Sigmoid colon (tissue), 7 donors: ENCODE results near the gene ERVW-1. TPM values are rescaled to one million over a fixed set of nuclear protein-coding genes. Genes with fewer than 3 reads are reported as not detected.

ENCODE experiments used
- DNase-seq: peaks from one replicate; pipeline ENCODE4 v3.0.0-alpha.2; 2019
- H3K27ac ChIP-seq, 4 donors: fragments of 200-600 bp; sonication (generic); one replicate each; pipeline ENCODE4 v1.5.1; 2016 to 2019; ENCODE audit warnings: mild to moderate bottlenecking in 1 of 4
- H3K27me3 ChIP-seq, 3 donors: fragments of 200-600 bp; sonication (generic); one replicate each; pipeline ENCODE4 v1.5.1; 2019; ENCODE audit warnings: mild to moderate bottlenecking in 1 of 3
- H3K36me3 ChIP-seq, 4 donors: fragments of 200-600 bp; sonication (generic); one replicate each; pipeline ENCODE4 v1.5.1; 2016 to 2019
- H3K4me1 ChIP-seq, 4 donors: fragments of 200-600 bp; sonication (generic); one replicate each; pipeline ENCODE4 v1.5.1; 2017 to 2019
- H3K4me3 ChIP-seq, 4 donors: fragments of 200-600 bp; sonication (generic); one replicate each; pipeline ENCODE4 v1.5.1; 2017 to 2019; ENCODE audit warnings: mild to moderate bottlenecking in 2 of 4, moderate library complexity in 1 of 4
- H3K9me3 ChIP-seq, 4 donors: fragments of 200-600 bp in 3 of 4; sonication (generic) in 3 of 4; one replicate each; pipeline versions ENCODE4 v1.5.1 to v1.6.1; 2013 to 2019
- CTCF ChIP-seq, 4 experiments: fragments of 450-650 bp in 3 of 4; fragments of 200-600 bp in 1 of 4; IDR thresholded peaks; one replicate each; pipeline ENCODE4 v1.5.1; 2016 to 2019; ENCODE audit warnings: antibody characterized with exemption in 4 of 4, mild to moderate bottlenecking in 3 of 4, moderate library complexity in 2 of 4
- EP300 ChIP-seq, 4 donors: sonication (generic); formaldehyde crosslinking; IDR thresholded peaks; one replicate each; pipeline ENCODE4 v1.6.1; 2017; ENCODE audit warnings: antibody characterized with exemption in 4 of 4
- POLR2A ChIP-seq, 2 donors: fragments of 450-650 bp; IDR thresholded peaks; one replicate each; pipeline ENCODE4 v1.6.1; 2016; ENCODE audit warnings: antibody characterized with exemption in 2 of 2, mild to moderate bottlenecking in 2 of 2, moderate library complexity in 2 of 2
- POLR2AphosphoS5 ChIP-seq, 4 donors: sonication (generic); formaldehyde crosslinking; IDR thresholded peaks; one replicate each; pipeline ENCODE4 v1.6.1; 2017; ENCODE audit warnings: antibody characterized with exemption in 4 of 4
- WGBS, 2 donors: extraction: QIAGEN DNeasy Blood & Tissue Kit; methylation state at CpG; one replicate each; pipeline ENCODE4 v1.1.7; 2013; 5-methylcytosine and 5-hydroxymethylcytosine counted together
- intact Hi-C: fragments of 100-400 bp; cut with DNase I; formaldehyde crosslinking; loops from one replicate; pipeline ENCODE4 v1.15.1; 2023
- polyA plus RNA-seq, 3 donors: library from polyadenylated mRNA; stranded (reverse); fragments of 200-250 nt; gene quantifications; one replicate each; pipeline ENCODE4 v1.2.3, GENCODE V29; 2013
- total RNA-seq, 4 donors: library from RNA; depleted of rRNA; stranded (reverse); fragments of >200 nt; gene quantifications; one replicate each; pipeline ENCODE4 v1.1.0, GENCODE V29; 2016
- donor health status: healthy with polysubstance abuse.
- donor health status: Bipolar disorder and iron deficiency.
- donor health status: healthy.

The ERVW-1 gene
- total and polyA plus RNA-seq, 7 donors = 0.03 TPM; not detected in 6

GRCh38 chr7:92464515-92464914 is 13.2 kb downstream of the ERVW-1 start:
- H3K27me3 ChIP-seq = no peaks in the 10 kb centered on the region
- TF ChIP-seq CTCF (IDR thresholded peaks at IDR 0.05) (no peak), POLR2AphosphoS5 (IDR thresholded peaks at IDR 0.05) (no peak), EP300 (IDR thresholded peaks at IDR 0.05) (no peak), POLR2A (IDR thresholded peaks at IDR 0.05) (no peak)
- H3K4me1 ChIP-seq = no peaks in the 10 kb centered on the region
- no peak overlapping the region for H3K27ac ChIP-seq
- 65 to 78% methylated on average over 3 of the region's 3 CpGs for WGBS, 2 donors
- no peak overlapping the region for H3K4me3 ChIP-seq
- no peak for DNase-seq
- H3K9me3 ChIP-seq = no peaks in the 10 kb centered on the region
- intact Hi-C loops = no loop called here
- H3K36me3 ChIP-seq = peaks cover 0 to 27% (median 0%) of the 10 kb centered on the region in 4 donors

GRCh38 chr7:92462560-92462959 is 15.2 kb downstream of the ERVW-1 start:
- no peak for DNase-seq
- H3K36me3 ChIP-seq = peaks cover 0 to 35% (median 0%) of the 10 kb centered on the region in 4 donors
- H3K27me3 ChIP-seq = no peaks in the 10 kb centered on the region
- no peaks in the 10 kb centered on the region for H3K4me1 ChIP-seq
- TF ChIP-seq EP300 (IDR thresholded peaks at IDR 0.05) = no peak
- TF ChIP-seq POLR2AphosphoS5 (IDR thresholded peaks at IDR 0.05) = no peak
- no peak for TF ChIP-seq CTCF (IDR thresholded peaks at IDR 0.05)
- TF ChIP-seq POLR2A (IDR thresholded peaks at IDR 0.05) = no peak
- no peaks in the 10 kb centered on the region for H3K9me3 ChIP-seq
- WGBS, 2 donors = 92 to 94% methylated on average over 3 of the region's 3 CpGs
- intact Hi-C loops = no loop called here
- no peak overlapping the region for H3K4me3 ChIP-seq
- no peak overlapping the region for H3K27ac ChIP-seq

- DNase-seq = no peak
- Histone ChIP-seq H3K4me3 (no peak overlapping the region), H3K36me3 (peaks cover 0 to 44% (median 5%) of the 10 kb centered on the region in 4 donors), H3K9me3 (no peaks in the 10 kb centered on the region), H3K27ac (no peak overlapping the region), H3K4me1 (no peaks in the 10 kb centered on the region), H3K27me3 (no peaks in the 10 kb centered on the region)
- TF ChIP-seq CTCF (IDR thresholded peaks at IDR 0.05) (peak in 2 of 4 experiments; percentile 21 to 47), POLR2AphosphoS5 (IDR thresholded peaks at IDR 0.05) (no peak)
- 49 to 70% methylated on average over 8 of the region's 8 CpGs for WGBS, 2 donors
- intact Hi-C loops = no loop called here
These were observed 16.4 kb downstream of the ERVW-1 start for GRCh38 chr7:92461027-92462003.

GRCh38 chr7:92460510-92460909 is 17.2 kb downstream of the ERVW-1 start:
- Histone ChIP-seq H3K4me3 (no peak overlapping the region), H3K36me3 (peaks cover 0 to 52% (median 8%) of the 10 kb centered on the region in 4 donors), H3K9me3 (no peaks in the 10 kb centered on the region), H3K4me1 (no peaks in the 10 kb centered on the region), H3K27ac (no peak overlapping the region), H3K27me3 (no peaks in the 10 kb centered on the region)
- intact Hi-C loops = no loop called here
- no peak for TF ChIP-seq POLR2A (IDR thresholded peaks at IDR 0.05)
- TF ChIP-seq POLR2AphosphoS5 (IDR thresholded peaks at IDR 0.05) = no peak
- TF ChIP-seq EP300 (IDR thresholded peaks at IDR 0.05) = no peak
- no peak for TF ChIP-seq CTCF (IDR thresholded peaks at IDR 0.05)
- DNase-seq = no peak
- WGBS, 2 donors = 90 to 92% methylated on average over 4 of the region's 4 CpGs
